ENCODE measurements around the gene ITPA.

GRCh38 chr20:3172126-3172932, 37.0 kb upstream of the ITPA start:
- TF ChIP-seq CTCF (conservative IDR thresholded peaks at IDR 0.05; ENCODE audit: low read depth, low read length) (no peak), MAZ (IDR thresholded peaks at IDR 0.05; ENCODE audit: borderline replicate concordance, low read depth, low read length) (no peak), ELK1 (IDR thresholded peaks at IDR 0.05; ENCODE audit: borderline replicate concordance, low read depth, low read length) (no peak), FOS (IDR thresholded peaks at IDR 0.05; ENCODE audit: low read depth, low read length) (no peak), SMC3 (IDR thresholded peaks at IDR 0.05; ENCODE audit: low read depth, low read length) (no peak), CEBPB (IDR thresholded peaks at IDR 0.05; ENCODE audit: low read depth, low read length) (no peak), POLR2A (IDR thresholded peaks at IDR 0.05; ENCODE audit: low read depth, low read length) (no peak), RCOR1 (IDR thresholded peaks at IDR 0.05; ENCODE audit: insufficient replicate concordance, low read length) (no peak)

All from IMR-90 (cell line).